NCI-H2227 (cell line): Measurements from ENCODE around the gene DAAM2.

Experiments used
- DNase-seq: peaks from one replicate; lab custom pipeline; 2025; ENCODE audit not compliant: unreplicated experiment; lab: John Stamatoyannopoulos, UW

The DAAM2 gene

DNA sequence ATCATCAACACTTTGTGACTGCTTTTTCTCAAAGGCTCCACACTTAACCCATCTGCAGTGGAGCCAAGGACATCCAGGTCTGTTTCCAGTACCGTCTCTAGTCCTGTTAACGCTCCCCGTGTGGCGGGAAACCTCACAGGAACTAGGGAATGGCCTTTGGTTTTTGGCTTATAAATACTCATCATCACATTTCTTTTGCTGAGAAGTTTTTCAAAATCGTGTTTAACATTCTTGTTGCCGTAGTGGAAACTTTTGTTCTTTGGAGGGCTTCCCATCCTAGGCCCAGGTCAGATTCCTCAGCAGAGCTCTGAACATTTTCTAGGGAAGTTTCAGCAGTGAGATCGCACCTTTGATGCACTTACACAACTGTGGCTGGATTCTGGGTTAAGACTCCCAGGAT, 24.6 kb downstream of the DAAM2 start:
- DNase-seq: no peak

GRCh38 chr6:39818695-39819094, 26.5 kb downstream of the DAAM2 start:
- no peak for DNase-seq

- no peak for DNase-seq
These were observed 27.1 kb downstream of the DAAM2 start for GRCh38 chr6:39819228-39819627.

DNA sequence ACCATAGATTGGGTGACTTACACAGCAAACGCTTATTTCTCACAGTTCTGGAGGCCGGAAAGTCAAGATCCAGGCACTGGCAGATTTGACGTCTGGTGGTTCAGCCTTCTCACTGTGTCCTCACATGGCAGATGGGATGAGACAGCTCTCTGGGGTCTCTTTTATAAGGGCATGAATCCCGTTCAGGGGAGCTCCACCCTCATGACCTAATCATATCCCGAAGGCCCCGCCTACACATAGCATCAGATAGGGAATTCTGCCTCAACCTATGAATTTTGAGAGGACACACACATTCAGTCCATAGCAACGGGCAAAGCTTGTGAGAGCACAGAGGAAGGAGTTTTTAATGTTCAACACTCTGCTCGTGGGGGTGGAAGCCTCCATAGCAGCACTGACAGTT, 27.5 kb downstream of the DAAM2 start:
- no peak for DNase-seq

DNA sequence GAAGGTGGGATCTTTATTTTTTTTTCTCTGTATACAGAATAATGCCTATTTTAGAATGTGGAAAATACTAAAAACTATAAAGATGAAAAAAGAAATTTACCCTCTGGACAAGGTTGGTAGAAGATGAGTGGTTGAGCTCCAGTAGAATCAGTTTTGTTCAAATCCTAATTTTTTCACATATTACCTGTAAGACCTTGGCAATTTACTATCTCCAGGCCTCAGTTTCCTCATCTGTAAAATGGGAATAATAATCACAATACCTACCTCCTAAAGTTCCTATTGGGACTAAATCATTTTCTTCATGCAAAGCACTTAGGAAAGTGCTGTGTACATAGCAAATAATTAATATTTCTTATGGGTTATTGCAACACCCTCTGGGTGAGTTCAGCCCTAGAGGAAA, 28.4 kb downstream of the DAAM2 start:
- DNase-seq: no peak

DNA sequence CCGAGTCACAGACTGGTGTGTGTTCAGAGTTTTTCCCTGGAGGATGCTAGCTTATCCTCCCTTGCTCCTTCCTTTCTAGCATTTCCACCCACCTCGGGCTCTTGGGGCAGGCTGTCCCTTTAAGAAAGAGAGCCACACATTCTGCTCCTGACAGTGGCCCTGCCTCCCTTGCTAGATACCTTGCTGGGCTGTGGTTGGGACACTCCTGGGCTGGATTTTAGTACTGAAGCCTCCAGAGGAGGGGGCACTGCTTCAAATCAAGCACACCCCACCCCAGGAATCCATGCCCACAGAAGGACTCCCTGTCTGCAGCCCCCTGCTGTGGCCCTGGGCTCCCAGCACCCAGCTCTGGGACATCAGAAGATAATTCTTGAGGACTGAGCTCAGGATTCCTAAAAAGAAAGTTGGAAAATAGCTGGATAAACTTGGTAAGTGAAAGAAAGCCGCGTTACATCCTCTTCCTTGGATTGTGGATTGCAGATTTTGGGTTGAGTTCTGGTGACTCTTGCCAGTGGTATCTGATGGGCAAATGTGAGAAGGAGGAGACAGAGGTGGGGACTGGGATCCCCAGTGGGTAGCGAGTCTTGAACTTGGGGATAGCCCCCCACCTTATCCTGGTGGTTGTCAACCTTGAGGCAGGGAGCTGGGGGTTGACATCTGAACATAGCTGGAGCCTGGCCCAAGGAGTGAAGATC, 29.0 kb downstream of the DAAM2 start:
- no peak for DNase-seq

DNA sequence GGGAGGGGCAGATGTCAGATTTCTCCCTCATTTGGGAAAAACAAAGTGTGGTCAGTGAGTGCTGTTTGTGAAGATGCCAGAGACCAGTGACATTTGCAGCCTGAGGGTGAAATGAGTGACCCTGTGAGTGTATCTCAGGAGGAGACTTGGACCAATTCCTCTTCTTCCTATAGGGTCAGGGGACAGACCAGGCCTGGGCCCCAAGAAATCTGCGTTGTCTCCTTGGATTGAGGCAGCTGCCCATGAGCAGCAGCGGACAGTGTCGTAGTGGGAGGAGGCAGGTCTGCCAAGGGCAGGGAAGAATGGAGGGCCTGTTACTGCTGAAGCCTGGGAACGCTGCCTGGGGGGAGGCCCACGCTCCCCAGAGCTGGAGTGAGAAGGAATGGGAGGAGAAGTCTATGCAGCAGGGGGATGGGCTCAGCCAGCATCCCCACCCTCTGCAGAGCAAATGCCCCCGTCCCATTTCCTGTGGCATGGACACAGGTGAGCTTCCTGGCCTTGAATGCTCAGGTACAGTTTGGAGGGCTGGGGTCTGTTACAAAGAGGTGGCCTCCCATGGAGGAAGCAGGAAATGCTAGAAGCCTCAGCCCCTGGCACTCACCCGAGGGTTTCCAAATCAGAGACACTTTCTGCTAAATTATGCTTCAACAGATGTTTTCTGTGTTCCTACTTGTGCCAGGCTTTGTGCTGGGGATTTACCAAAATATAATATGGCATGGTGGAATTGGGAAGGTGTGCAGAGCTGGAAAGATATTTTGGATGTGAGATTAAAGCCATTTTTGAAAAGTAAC, 29.8 kb downstream of the DAAM2 start:
- DNase-seq: no peak

DNA sequence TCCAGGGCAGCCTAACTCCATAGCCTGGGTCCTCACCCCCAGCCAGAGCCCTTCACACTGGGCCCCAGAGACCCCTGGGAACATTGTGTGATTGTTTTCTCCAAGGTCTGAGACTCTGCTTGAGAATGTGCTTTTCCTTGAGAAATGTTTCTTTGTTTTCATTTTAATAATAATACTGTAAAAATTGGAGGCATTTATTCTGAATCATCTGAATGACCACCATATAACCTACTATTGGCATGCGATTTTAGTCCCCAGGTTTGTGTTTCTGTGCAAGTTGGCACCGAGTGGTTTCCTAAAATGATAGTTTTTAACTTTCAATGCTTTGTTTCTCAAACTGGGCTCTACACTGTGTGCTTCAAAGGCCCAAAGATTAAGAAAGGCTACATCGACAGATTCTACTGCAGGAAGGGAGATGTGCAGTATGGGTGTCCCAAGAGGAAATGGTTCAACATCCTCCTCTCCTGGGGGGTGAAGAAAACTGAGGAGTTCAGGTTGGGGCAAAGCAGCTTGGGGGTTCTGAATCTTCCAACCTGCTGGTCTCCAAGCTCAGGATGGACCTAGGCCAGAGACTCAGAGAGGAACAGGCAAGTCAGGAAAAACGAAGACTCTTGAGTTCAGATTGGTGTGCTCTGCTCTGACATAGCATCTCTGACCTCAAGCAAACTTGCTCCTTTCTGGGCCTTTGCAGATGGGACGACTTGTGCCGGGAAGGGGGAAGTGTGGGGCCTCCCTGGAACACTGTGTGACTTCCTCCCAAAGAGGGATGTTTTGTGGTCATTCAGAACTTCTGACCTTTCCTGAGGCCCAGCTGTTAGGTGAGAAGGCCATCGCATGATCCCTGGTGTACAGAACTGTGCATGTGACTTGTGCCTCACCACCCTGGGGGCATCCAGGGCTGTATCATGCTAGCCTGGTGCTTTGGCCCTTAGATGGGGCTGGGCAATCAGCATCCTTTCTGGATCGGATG, 31.0 kb downstream of the DAAM2 start:
- DNase-seq: no peak

DNA sequence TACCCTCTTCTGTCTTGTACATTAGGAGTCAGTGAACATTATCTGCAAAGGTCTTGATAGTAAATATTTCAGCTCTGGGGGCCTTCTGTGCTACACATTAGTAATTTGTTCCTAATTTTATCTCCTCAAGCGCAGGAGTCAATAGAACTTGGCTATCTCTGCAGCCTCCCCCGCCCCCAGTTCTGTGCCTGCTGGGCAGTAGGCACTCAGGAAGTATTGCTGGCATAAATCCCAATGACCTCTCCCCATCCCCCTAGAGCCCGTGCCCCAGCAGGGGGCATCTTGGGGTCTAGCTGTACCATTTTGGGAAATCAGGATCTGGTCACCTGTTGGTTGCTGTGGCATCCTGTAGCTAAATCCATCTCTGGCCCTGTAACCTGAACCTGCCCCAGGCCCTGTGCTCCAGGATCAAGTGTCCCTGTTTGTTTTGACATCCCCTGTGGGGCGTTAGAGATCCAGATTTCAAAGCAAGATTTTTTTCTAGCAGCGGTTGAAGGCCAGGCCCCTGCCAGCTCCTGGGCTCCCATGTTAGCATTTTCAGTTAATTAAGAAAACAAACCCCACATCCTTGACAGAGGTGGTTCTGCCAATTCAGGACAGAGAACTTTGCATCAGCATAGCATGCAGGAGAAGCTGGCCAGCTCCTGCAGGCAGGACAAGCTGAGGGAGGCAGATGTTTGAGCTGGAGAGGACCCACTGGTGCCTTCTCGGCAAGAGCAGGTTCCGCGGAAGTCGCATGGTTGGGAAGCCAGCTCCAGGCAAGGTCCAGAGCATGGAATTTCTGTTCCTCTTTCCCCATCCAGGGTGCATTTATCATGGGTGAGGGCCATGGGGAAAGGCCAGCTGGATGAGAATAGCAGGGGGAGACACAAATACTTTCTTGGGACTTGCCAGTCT, 32.1 kb downstream of the DAAM2 start:
- no peak for DNase-seq

DNA sequence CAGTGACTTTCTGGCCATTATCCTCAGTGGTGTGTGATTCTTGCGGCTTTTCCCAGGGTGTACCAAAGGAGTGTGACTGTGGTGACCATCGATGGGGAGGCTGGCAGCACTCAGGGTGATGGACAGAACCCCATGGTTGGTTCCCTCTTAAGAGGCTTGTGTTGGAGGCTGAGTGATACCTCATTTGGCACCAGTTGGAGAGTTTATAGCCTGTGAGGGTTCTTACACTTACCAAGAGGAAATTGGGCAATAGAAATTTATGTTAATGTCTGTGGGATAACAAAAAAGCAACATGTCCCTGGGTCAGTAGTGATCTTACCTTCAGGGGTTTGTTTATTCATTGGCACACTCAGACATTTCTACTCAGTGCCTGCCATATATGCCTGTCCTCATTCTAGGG, 37.2 kb downstream of the DAAM2 start:
- no peak for DNase-seq

GRCh38 chr6:39830444-39830843, 38.3 kb downstream of the DAAM2 start:
- DNase-seq: no peak

GRCh38 chr6:39831701-39832100, 39.5 kb downstream of the DAAM2 start:
- DNase-seq: no peak

DNA sequence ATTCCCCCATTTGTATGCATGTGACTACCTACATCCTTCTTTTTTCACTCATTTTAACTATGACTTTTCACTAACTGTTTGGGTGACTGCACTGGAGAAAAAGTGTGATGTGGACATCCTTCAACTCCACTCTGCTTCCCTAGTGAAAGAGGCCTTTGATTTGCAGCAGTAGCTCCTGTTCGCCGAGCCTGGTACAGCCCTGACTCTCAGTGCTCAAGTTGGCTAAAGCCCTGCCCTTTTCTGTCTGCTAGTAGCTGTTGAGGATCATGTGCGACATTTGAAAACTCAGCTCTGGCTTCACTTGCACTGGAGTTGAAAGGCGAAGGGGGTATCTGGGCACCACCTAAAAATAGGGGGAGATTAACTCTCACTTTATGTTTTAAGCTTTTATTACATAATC, 42.1 kb downstream of the DAAM2 start:
- DNase-seq: no peak

DNA sequence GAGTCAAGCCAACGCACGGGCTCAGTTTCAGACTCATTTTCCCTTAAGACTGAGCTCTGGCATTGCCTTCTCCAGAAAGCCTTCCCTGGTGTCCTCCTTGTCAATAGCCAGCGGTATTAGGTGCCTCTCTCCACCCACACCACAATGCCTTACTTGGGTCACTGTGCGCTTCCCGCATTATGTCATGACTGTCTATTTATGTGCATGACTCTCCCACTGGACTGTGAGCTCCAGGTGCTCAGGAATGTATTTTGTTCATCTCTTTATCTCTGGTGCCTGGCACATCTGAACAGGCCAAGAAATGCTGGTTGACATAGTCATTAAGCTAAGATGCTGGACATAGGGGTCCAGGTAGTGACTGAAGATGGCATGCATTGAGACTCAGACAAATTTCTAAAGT, 42.7 kb downstream of the DAAM2 start:
- DNase-seq: no peak

DNA sequence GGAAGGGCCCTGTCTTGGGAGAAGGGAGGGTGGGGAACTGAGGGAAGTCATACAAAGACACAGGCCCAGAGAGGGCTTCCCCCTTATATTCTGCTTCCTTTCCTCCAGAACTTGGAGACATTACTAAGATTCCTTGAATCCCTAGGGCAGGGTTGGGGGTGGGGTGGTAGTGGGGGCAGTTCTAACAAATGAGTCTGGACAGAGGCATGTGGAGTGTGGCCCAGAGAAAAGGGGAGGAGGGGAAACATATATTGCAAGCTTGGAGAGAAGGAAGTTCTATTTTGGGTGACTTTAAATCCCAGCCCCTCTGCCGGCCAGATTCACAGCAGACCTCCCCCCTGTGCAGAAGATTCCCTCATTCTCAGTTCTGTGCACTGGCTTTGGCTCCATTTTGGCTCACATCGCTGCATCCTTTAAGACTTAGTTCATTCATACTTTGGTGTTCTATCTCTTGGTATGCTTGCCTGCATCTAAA, 43.7 kb downstream of the DAAM2 start:
- DNase-seq: no peak

GRCh38 chr6:39836606-39837005, 44.4 kb downstream of the DAAM2 start:
- DNase-seq: no peak

GRCh38 chr6:39839445-39839844, 47.3 kb downstream of the DAAM2 start:
- DNase-seq: no peak

- DNase-seq: no peak
These were observed 48.6 kb downstream of the DAAM2 start for GRCh38 chr6:39840781-39841180.

DNA sequence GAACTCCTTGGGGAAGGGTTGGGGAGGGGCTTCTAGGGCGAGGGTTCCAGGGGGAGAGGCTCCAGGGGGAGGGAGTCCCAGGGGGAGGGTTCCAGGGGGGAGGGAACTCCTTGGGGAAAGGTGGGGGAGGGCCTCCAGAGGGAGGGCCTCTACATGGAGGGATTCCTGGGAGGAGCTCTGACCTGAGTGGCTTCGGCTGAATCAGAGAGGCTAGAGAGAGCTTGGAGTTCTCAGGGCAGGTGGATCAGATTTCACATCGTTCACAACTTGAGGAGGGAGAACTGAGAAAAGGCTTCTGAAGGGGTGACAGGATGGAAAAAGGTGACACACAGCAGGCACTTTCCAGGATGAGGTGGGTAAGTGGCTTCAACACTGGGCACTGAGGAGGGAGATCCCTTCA, 49.1 kb downstream of the DAAM2 start:
- DNase-seq: no peak

GRCh38 chr6:39841923-39842322, 49.7 kb downstream of the DAAM2 start:
- DNase-seq: no peak
